Gastroesophageal sphincter (tissue), 3 donors: ENCODE results near the gene DGLUCY.

ENCODE experiments used
- EP300 ChIP-seq: sonication (generic); formaldehyde crosslinking; IDR thresholded peaks from one replicate; pipeline ENCODE4 v1.6.1; 2017; ENCODE audit warnings: antibody characterized with exemption, mild to moderate bottlenecking
- POLR2AphosphoS5 ChIP-seq: sonication (generic); formaldehyde crosslinking; IDR thresholded peaks from one replicate; pipeline ENCODE4 v1.6.1; 2017; ENCODE audit warnings: antibody characterized with exemption
- TF ChIP-seq, protein P1 (sequence below), 4 experiments: fragments of 200-600 bp in 2 of 4; fragments of 450-650 bp in 2 of 4; sonication (generic) in 1 of 4; IDR thresholded peaks; one replicate each; pipeline ENCODE4 v1.5.1; 2017 to 2019; ENCODE audit warnings: antibody characterized with exemption in 4 of 4, mild to moderate bottlenecking in 2 of 4, moderate library complexity in 2 of 4

GRCh38 chr14:91115986-91116770 is 2.3 kb downstream of the DGLUCY start:
- no peak for TF ChIP-seq EP300
- TF ChIP-seq, protein P1, sequence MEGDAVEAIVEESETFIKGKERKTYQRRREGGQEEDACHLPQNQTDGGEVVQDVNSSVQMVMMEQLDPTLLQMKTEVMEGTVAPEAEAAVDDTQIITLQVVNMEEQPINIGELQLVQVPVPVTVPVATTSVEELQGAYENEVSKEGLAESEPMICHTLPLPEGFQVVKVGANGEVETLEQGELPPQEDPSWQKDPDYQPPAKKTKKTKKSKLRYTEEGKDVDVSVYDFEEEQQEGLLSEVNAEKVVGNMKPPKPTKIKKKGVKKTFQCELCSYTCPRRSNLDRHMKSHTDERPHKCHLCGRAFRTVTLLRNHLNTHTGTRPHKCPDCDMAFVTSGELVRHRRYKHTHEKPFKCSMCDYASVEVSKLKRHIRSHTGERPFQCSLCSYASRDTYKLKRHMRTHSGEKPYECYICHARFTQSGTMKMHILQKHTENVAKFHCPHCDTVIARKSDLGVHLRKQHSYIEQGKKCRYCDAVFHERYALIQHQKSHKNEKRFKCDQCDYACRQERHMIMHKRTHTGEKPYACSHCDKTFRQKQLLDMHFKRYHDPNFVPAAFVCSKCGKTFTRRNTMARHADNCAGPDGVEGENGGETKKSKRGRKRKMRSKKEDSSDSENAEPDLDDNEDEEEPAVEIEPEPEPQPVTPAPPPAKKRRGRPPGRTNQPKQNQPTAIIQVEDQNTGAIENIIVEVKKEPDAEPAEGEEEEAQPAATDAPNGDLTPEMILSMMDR (IDR thresholded peaks at IDR 0.05), result no peak
- TF ChIP-seq POLR2AphosphoS5, result no peak
